C4-2B (cell line): ENCODE results near the gene RET.

Experiments used
- H3K27ac ChIP-seq: fragments of 450-650 bp; 2 replicates; pipeline ENCODE4 v1.5.1; 2017
- CTCF ChIP-seq: fragments of 450-650 bp; conservative IDR thresholded peaks from 2 replicates; pipeline ENCODE4 v1.5.1; 2017; ENCODE audit warnings: mild to moderate bottlenecking
- ZFX ChIP-seq: fragments of 450-650 bp; IDR thresholded peaks from 2 replicates; pipeline ENCODE4 v1.6.1; 2017

The RET gene

GRCh38 chr10:43059828-43060227 is 17.0 kb upstream of the RET start:
- no peak for TF ChIP-seq CTCF
- TF ChIP-seq ZFX, result no peak
- no peak overlapping the region for H3K27ac ChIP-seq

GRCh38 chr10:43060291-43060690 is 16.6 kb upstream of the RET start:
- H3K27ac ChIP-seq, result no peak overlapping the region
- no peak for TF ChIP-seq ZFX
- TF ChIP-seq CTCF, result no peak

GRCh38 chr10:43061331-43061730 is 15.5 kb upstream of the RET start:
- no peak overlapping the region for H3K27ac ChIP-seq
- TF ChIP-seq ZFX (no peak), CTCF (no peak)

GRCh38 chr10:43061760-43062159 is 15.1 kb upstream of the RET start:
- H3K27ac ChIP-seq, result no peak overlapping the region
- TF ChIP-seq CTCF (no peak), ZFX (no peak)

- H3K27ac ChIP-seq, result no peak overlapping the region
- no peak for TF ChIP-seq ZFX
- TF ChIP-seq CTCF, result no peak
Observed at GRCh38 chr10:43062402-43063160, 14.3 kb upstream of the RET start.

GRCh38 chr10:43064331-43065075 is 12.4 kb upstream of the RET start:
- TF ChIP-seq CTCF (no peak), ZFX (no peak)
- H3K27ac ChIP-seq, result no peak overlapping the region

GRCh38 chr10:43065234-43065633 is 11.6 kb upstream of the RET start:
- TF ChIP-seq CTCF (no peak), ZFX (no peak)
- no peak overlapping the region for H3K27ac ChIP-seq
